Measurements from ENCODE around the gene CMTM7.

The CMTM7 gene

GRCh38 chr3:32391643-32392535, at the start of gene CMTM7:
TSS of gene CMTM7 (plus strand) at chr3:32391853. CDS start at chr3:32391907, 54 bp downstream.
- Mint-ChIP-seq H3K27ac (peak within 1 kb of the TSS; percentile 96), H3K36me3 (ENCODE audit: low read depth) (peaks cover 25% of the 10 kb centered on the region), H3K27me3 (ENCODE audit: low read depth) (no peaks in the 10 kb centered on the region), H3K9me3 (no peaks in the 10 kb centered on the region), H3K4me1 (ENCODE audit: low read depth) (peaks cover 44% of the 10 kb centered on the region), H3K4me3 (peak within 1 kb of the TSS; percentile 98)
- DNase-seq (ENCODE audit: low spot score): peak; percentile 66

- H3K9me3 Mint-ChIP-seq: no peaks in the 10 kb centered on the region
- H3K36me3 Mint-ChIP-seq (ENCODE audit: low read depth): no peaks in the 10 kb centered on the region
- H3K27ac Mint-ChIP-seq: no peak overlapping the region
- H3K4me1 Mint-ChIP-seq (ENCODE audit: low read depth): peaks cover 9% of the 10 kb centered on the region
- no peak for DNase-seq (ENCODE audit: low spot score)
- H3K27me3 Mint-ChIP-seq (ENCODE audit: low read depth): no peaks in the 10 kb centered on the region
- no peak overlapping the region for H3K4me3 Mint-ChIP-seq
Observed at GRCh38 chr3:32347343-32348125, 44.1 kb upstream of the CMTM7 start.

GRCh38 chr3:32349184-32349583, 42.5 kb upstream of the CMTM7 start:
- no peaks in the 10 kb centered on the region for H3K27me3 Mint-ChIP-seq (ENCODE audit: low read depth)
- H3K4me3 Mint-ChIP-seq: no peak overlapping the region
- no peaks in the 10 kb centered on the region for H3K36me3 Mint-ChIP-seq (ENCODE audit: low read depth)
- no peaks in the 10 kb centered on the region for H3K9me3 Mint-ChIP-seq
- no peak for DNase-seq (ENCODE audit: low spot score)
- peaks cover 9% of the 10 kb centered on the region for H3K4me1 Mint-ChIP-seq (ENCODE audit: low read depth)
- H3K27ac Mint-ChIP-seq: no peak overlapping the region

GRCh38 chr3:32352563-32352962, 39.1 kb upstream of the CMTM7 start:
- no peak for DNase-seq (ENCODE audit: low spot score)
- no peaks in the 10 kb centered on the region for H3K27me3 Mint-ChIP-seq (ENCODE audit: low read depth)
- H3K4me3 Mint-ChIP-seq: no peak overlapping the region
- H3K36me3 Mint-ChIP-seq (ENCODE audit: low read depth): no peaks in the 10 kb centered on the region
- no peaks in the 10 kb centered on the region for H3K9me3 Mint-ChIP-seq
- H3K4me1 Mint-ChIP-seq (ENCODE audit: low read depth): peaks cover 8% of the 10 kb centered on the region
- no peak overlapping the region for H3K27ac Mint-ChIP-seq

- no peak overlapping the region for H3K4me3 Mint-ChIP-seq
- peaks cover 5% of the 10 kb centered on the region for H3K4me1 Mint-ChIP-seq (ENCODE audit: low read depth)
- H3K27ac Mint-ChIP-seq: no peak overlapping the region
Observed at GRCh38 chr3:32353351-32353750, 38.3 kb upstream of the CMTM7 start.

GRCh38 chr3:32354362-32354778, 37.3 kb upstream of the CMTM7 start:
- peaks cover under 1% of the 10 kb centered on the region for H3K4me1 Mint-ChIP-seq (ENCODE audit: low read depth)
- H3K4me3 Mint-ChIP-seq: no peak overlapping the region
- DNase-seq (ENCODE audit: low spot score): peak; percentile 15
- H3K27ac Mint-ChIP-seq: no peak overlapping the region
- H3K36me3 Mint-ChIP-seq (ENCODE audit: low read depth): peaks cover 3% of the 10 kb centered on the region
- H3K27me3 Mint-ChIP-seq (ENCODE audit: low read depth): no peaks in the 10 kb centered on the region
- no peaks in the 10 kb centered on the region for H3K9me3 Mint-ChIP-seq

More at GRCh38 chr3:32353351-32353750, 38.3 kb upstream of the CMTM7 start:
- DNase-seq (ENCODE audit: low spot score): no peak
- Mint-ChIP-seq H3K27me3 (ENCODE audit: low read depth) (no peaks in the 10 kb centered on the region), H3K36me3 (ENCODE audit: low read depth) (no peaks in the 10 kb centered on the region), H3K9me3 (no peaks in the 10 kb centered on the region)

- Mint-ChIP-seq H3K27me3 (ENCODE audit: low read depth) (no peaks in the 10 kb centered on the region), H3K9me3 (no peaks in the 10 kb centered on the region), H3K27ac (no peak overlapping the region), H3K4me1 (ENCODE audit: low read depth) (no peaks in the 10 kb centered on the region), H3K36me3 (ENCODE audit: low read depth) (peaks cover 3% of the 10 kb centered on the region), H3K4me3 (no peak overlapping the region)
- no peak for DNase-seq (ENCODE audit: low spot score)
Observed at GRCh38 chr3:32355751-32356291, 35.8 kb upstream of the CMTM7 start.

- Mint-ChIP-seq H3K27ac (no peak overlapping the region), H3K4me1 (ENCODE audit: low read depth) (no peaks in the 10 kb centered on the region), H3K27me3 (ENCODE audit: low read depth) (no peaks in the 10 kb centered on the region), H3K9me3 (no peaks in the 10 kb centered on the region), H3K4me3 (no peak overlapping the region), H3K36me3 (ENCODE audit: low read depth) (peaks cover 3% of the 10 kb centered on the region)
- DNase-seq (ENCODE audit: low spot score): no peak
Observed at GRCh38 chr3:32359766-32360492, 31.7 kb upstream of the CMTM7 start.

GRCh38 chr3:32360493-32360827, 31.2 kb upstream of the CMTM7 start:
- Mint-ChIP-seq H3K9me3 (no peaks in the 10 kb centered on the region), H3K27me3 (ENCODE audit: low read depth) (no peaks in the 10 kb centered on the region), H3K27ac (no peak overlapping the region), H3K4me1 (ENCODE audit: low read depth) (no peaks in the 10 kb centered on the region), H3K36me3 (ENCODE audit: low read depth) (peaks cover 3% of the 10 kb centered on the region), H3K4me3 (no peak overlapping the region)
- DNase-seq (ENCODE audit: low spot score): no peak

- H3K4me3 Mint-ChIP-seq: no peak overlapping the region
- no peaks in the 10 kb centered on the region for H3K9me3 Mint-ChIP-seq
- no peak for DNase-seq (ENCODE audit: low spot score)
- H3K36me3 Mint-ChIP-seq (ENCODE audit: low read depth): peaks cover 6% of the 10 kb centered on the region
- no peaks in the 10 kb centered on the region for H3K27me3 Mint-ChIP-seq (ENCODE audit: low read depth)
- H3K27ac Mint-ChIP-seq: no peak overlapping the region
- H3K4me1 Mint-ChIP-seq (ENCODE audit: low read depth): peaks cover 20% of the 10 kb centered on the region
Observed at GRCh38 chr3:32366638-32367397, 24.8 kb upstream of the CMTM7 start.

- Mint-ChIP-seq H3K4me1 (ENCODE audit: low read depth) (peaks cover 26% of the 10 kb centered on the region), H3K27ac (peak overlapping the region; percentile 26), H3K36me3 (ENCODE audit: low read depth) (peaks cover 6% of the 10 kb centered on the region), H3K4me3 (no peak overlapping the region), H3K9me3 (no peaks in the 10 kb centered on the region), H3K27me3 (ENCODE audit: low read depth) (no peaks in the 10 kb centered on the region)
- DNase-seq (ENCODE audit: low spot score): no peak
Observed at GRCh38 chr3:32367442-32367841, 24.2 kb upstream of the CMTM7 start.

GRCh38 chr3:32371461-32372212, 20.0 kb upstream of the CMTM7 start:
- Mint-ChIP-seq H3K4me3 (peak overlapping the region; percentile 61), H3K9me3 (no peaks in the 10 kb centered on the region), H3K27ac (peak overlapping the region; percentile 95), H3K27me3 (ENCODE audit: low read depth) (no peaks in the 10 kb centered on the region), H3K36me3 (ENCODE audit: low read depth) (peaks cover 6% of the 10 kb centered on the region), H3K4me1 (ENCODE audit: low read depth) (peaks cover 49% of the 10 kb centered on the region)
- no peak for DNase-seq (ENCODE audit: low spot score)

GRCh38 chr3:32372213-32372490, 19.5 kb upstream of the CMTM7 start:
- Mint-ChIP-seq H3K4me1 (ENCODE audit: low read depth) (peaks cover 44% of the 10 kb centered on the region), H3K27ac (peak overlapping the region; percentile 95), H3K4me3 (peak overlapping the region; percentile 61), H3K36me3 (ENCODE audit: low read depth) (peaks cover 4% of the 10 kb centered on the region), H3K27me3 (ENCODE audit: low read depth) (no peaks in the 10 kb centered on the region), H3K9me3 (no peaks in the 10 kb centered on the region)
- no peak for DNase-seq (ENCODE audit: low spot score)

All from T-helper 2 cell treated with Interferon-gamma antibody and Interleukin-4, amounts not matched to agents 5 μg/mL and 100 μg/mL, for 36 hours (primary cell).